SJSA1 (cell line): ENCODE data around the gene NEK5. TPM values are rescaled to one million over a fixed set of nuclear protein-coding genes. Genes with fewer than 3 reads are reported as not detected.
"Not testable (repeated sequence)": the region's sequence is repeated elsewhere in the genome, so short reads cannot be mapped to it uniquely, and the experiment has no call there.

ENCODE experiments used
- DNase-seq, 2 experiments: peaks; one replicate each; pipeline ENCODE4 v3.0.0-alpha.2; 2015 to 2020; ENCODE audit warnings: low spot score in 2 of 2, low read depth in 1 of 2
- H3K27ac ChIP-seq: fragments of 250-450 bp; sonication (Bioruptor Pico); 2 replicates; pipeline ENCODE4 v1.5.1; 2020; ENCODE audit warnings: mild to moderate bottlenecking, moderate library complexity
- H3K27me3 ChIP-seq: fragments of 250-450 bp; sonication (Bioruptor Pico); replicated peaks from 2 replicates; pipeline ENCODE4 v1.5.1; 2020; ENCODE audit warnings: mild to moderate bottlenecking, moderate library complexity
- H3K36me3 ChIP-seq: fragments of 250-450 bp; sonication (Bioruptor Pico); 2 replicates; pipeline ENCODE4 v1.5.1; 2020; ENCODE audit warnings: mild to moderate bottlenecking
- H3K4me1 ChIP-seq: fragments of 250-450 bp; sonication (Bioruptor Pico); replicated peaks from 2 replicates; pipeline ENCODE4 v1.6.1; 2021; ENCODE audit warnings: mild to moderate bottlenecking
- H3K4me3 ChIP-seq: fragments of 250-450 bp; sonication (Bioruptor Pico); 2 replicates; pipeline ENCODE4 v1.5.1; 2020; ENCODE audit warnings: mild to moderate bottlenecking
- H3K9me3 ChIP-seq: fragments of 250-450 bp; sonication (Bioruptor Pico); replicated peaks from 2 replicates; pipeline ENCODE4 v1.5.1; 2020; ENCODE audit warnings: mild to moderate bottlenecking
- total RNA-seq: library from RNA; depleted of rRNA; stranded (reverse); fragments of >200 nt; shearing (Covaris generic); gene quantifications from 2 replicates; pipeline ENCODE4 v1.2.3, GENCODE V29; 2014

The NEK5 gene
- total RNA-seq, 1 experiment from 2014 or later, result not detected

- H3K9me3 ChIP-seq, result no peaks in the 10 kb centered on the region
- no peak for DNase-seq
- no peak overlapping the region for H3K4me3 ChIP-seq
- peaks cover 3% of the 10 kb centered on the region; the same call in 1 of the 2 replicates for H3K27me3 ChIP-seq
- no peaks in the 10 kb centered on the region for H3K36me3 ChIP-seq
- H3K4me1 ChIP-seq, result no peaks in the 10 kb centered on the region
- no peak overlapping the region for H3K27ac ChIP-seq
Measured at GRCh38 chr13:52118595-52118994, 10.3 kb downstream of the NEK5 start.

GRCh38 chr13:52118095-52118494 lies 10.8 kb downstream of the NEK5 start:
- Histone ChIP-seq H3K27ac (no peak overlapping the region), H3K4me3 (no peak overlapping the region), H3K27me3 (no peaks in the 10 kb centered on the region; the same call in 1 of the 2 replicates), H3K36me3 (no peaks in the 10 kb centered on the region), H3K4me1 (no peaks in the 10 kb centered on the region), H3K9me3 (no peaks in the 10 kb centered on the region)
- no peak for DNase-seq

DNA sequence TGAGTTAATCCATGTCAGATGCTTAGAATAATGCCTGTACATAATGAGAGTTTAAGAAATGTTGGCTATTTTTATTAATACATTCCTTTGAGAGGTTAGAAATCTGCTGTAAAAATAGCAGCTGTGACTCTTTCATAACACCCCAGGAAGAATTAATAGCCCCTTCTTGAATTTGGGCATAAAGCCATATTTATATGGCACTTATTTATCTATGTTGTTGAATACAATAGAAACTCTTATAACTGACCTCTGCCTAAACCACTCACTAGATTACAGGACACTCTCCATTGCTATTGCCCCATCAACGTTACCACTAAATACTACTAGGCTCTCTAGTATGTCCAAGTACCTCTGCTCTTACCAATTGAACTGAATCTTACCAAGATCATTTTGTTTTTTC lies 16.3 kb downstream of the NEK5 start:
- Histone ChIP-seq H3K27me3 (no peaks in the 10 kb centered on the region; the same call in none of the 2 replicates), H3K4me3 (no peak overlapping the region), H3K9me3 (no peaks in the 10 kb centered on the region), H3K36me3 (no peaks in the 10 kb centered on the region), H3K27ac (no peak overlapping the region), H3K4me1 (no peaks in the 10 kb centered on the region)
- no peak for DNase-seq

- no peak overlapping the region for H3K4me3 ChIP-seq
- no peaks in the 10 kb centered on the region for H3K9me3 ChIP-seq
- H3K27ac ChIP-seq, result no peak overlapping the region
- H3K36me3 ChIP-seq, result no peaks in the 10 kb centered on the region
- H3K27me3 ChIP-seq, result no peaks in the 10 kb centered on the region; the same call in none of the 2 replicates
- no peak for DNase-seq
- H3K4me1 ChIP-seq, result no peaks in the 10 kb centered on the region
Measured at GRCh38 chr13:52109116-52109670, 19.7 kb downstream of the NEK5 start.

DNA sequence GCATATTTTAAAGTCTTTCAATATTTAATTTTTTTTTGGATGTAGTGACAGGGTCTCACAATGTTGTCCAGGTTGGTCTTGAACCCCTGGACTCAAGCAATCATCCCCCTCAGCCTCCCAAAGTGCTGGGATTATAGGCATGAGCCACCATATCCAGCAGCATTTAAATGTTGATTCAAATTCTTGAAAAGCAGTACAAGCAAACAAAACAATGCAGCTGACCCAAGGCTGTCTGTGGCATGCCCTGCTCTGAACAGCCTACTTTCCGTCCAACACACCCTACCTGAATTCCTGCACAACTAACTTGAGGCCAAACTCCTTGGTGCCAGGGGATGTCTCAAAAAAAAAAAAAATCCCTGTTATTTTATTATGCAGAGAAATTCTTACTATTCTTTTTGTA lies 23.0 kb downstream of the NEK5 start:
- Histone ChIP-seq H3K9me3 (no peaks in the 10 kb centered on the region), H3K27ac (no peak overlapping the region), H3K4me3 (no peak overlapping the region), H3K27me3 (no peaks in the 10 kb centered on the region; the same call in 1 of the 2 replicates), H3K4me1 (no peaks in the 10 kb centered on the region), H3K36me3 (no peaks in the 10 kb centered on the region)
- DNase-seq, result no peak

DNA sequence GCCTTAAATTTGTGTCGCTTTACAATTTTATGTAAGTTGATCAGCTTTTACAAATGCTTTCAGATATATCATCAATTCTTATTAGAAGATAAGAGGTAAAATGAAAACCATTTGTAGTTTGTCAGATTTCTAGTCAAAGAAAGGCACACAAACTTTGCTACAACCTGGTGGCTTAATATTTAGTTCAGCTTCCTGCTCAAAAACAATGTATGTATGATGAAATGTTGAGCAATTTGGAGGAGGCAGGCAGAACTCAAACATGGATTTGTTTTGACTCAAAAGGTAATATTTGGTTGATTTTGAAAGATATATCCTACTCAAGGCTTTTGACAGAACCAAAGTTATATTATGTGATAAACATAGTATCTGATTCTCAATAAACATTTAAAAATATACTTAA lies 24.2 kb downstream of the NEK5 start:
- DNase-seq, result no peak
- Histone ChIP-seq H3K4me1 (no peaks in the 10 kb centered on the region), H3K4me3 (no peak overlapping the region), H3K27me3 (no peaks in the 10 kb centered on the region), H3K36me3 (no peaks in the 10 kb centered on the region), H3K9me3 (no peaks in the 10 kb centered on the region), H3K27ac (no peak overlapping the region)

- Histone ChIP-seq H3K36me3 (no peaks in the 10 kb centered on the region), H3K9me3 (no peaks in the 10 kb centered on the region), H3K27ac (no peak overlapping the region), H3K27me3 (no peaks in the 10 kb centered on the region), H3K4me1 (no peaks in the 10 kb centered on the region), H3K4me3 (no peak overlapping the region)
- DNase-seq, result no peak
Measured at GRCh38 chr13:52103386-52103785, 25.5 kb downstream of the NEK5 start.

DNA sequence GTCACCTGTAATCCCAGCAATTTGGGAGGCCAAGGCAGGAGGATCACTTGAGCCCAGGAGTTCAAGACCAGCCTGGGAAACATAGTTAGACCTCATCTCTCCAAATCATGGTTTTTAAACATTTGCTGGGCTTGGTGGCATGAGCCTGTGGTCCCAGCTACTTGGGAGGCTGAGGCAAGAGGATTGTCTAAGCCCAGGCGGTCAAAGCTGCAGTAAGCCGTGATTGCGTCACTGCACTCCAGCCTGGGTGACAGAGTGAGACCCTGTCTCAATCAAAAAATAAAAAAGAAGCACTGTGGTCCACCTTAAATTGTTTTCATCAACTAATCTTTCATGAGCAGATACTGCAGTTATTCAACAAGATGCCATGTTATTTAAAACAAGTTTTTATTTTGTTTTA lies 26.4 kb downstream of the NEK5 start:
- not testable (repeated sequence) for H3K4me3 ChIP-seq, H3K36me3 ChIP-seq, H3K4me1 ChIP-seq, H3K27ac ChIP-seq, H3K27me3 ChIP-seq, DNase-seq, H3K9me3 ChIP-seq

GRCh38 chr13:52097197-52097596 lies 31.7 kb downstream of the NEK5 start:
- Histone ChIP-seq H3K4me3 (no peak overlapping the region), H3K9me3 (no peaks in the 10 kb centered on the region), H3K36me3 (no peaks in the 10 kb centered on the region), H3K4me1 (no peaks in the 10 kb centered on the region), H3K27me3 (no peaks in the 10 kb centered on the region; the same call in none of the 2 replicates), H3K27ac (no peak overlapping the region)
- DNase-seq, result no peak

- Histone ChIP-seq H3K4me1 (no peaks in the 10 kb centered on the region), H3K36me3 (no peaks in the 10 kb centered on the region), H3K27me3 (no peaks in the 10 kb centered on the region; the same call in none of the 2 replicates), H3K4me3 (no peak overlapping the region), H3K27ac (no peak overlapping the region), H3K9me3 (no peaks in the 10 kb centered on the region)
- no peak for DNase-seq
Measured at GRCh38 chr13:52096748-52097147, 32.1 kb downstream of the NEK5 start.

- no peak overlapping the region for H3K27ac ChIP-seq
Measured at GRCh38 chr13:52096062-52096461, 32.8 kb downstream of the NEK5 start.

GRCh38 chr13:52092087-52092486 lies 36.8 kb downstream of the NEK5 start:
- H3K36me3 ChIP-seq, result no peaks in the 10 kb centered on the region
- H3K27me3 ChIP-seq, result no peaks in the 10 kb centered on the region; the same call in 1 of the 2 replicates
- no peak for DNase-seq
- H3K27ac ChIP-seq, result no peak overlapping the region
- no peaks in the 10 kb centered on the region for H3K4me1 ChIP-seq
- no peaks in the 10 kb centered on the region for H3K9me3 ChIP-seq
- H3K4me3 ChIP-seq, result no peak overlapping the region

More at GRCh38 chr13:52096062-52096461, 32.8 kb downstream of the NEK5 start:
- H3K27me3 ChIP-seq, result no peaks in the 10 kb centered on the region; the same call in none of the 2 replicates
- no peaks in the 10 kb centered on the region for H3K36me3 ChIP-seq
- H3K4me3 ChIP-seq, result no peak overlapping the region
- no peaks in the 10 kb centered on the region for H3K9me3 ChIP-seq
- no peaks in the 10 kb centered on the region for H3K4me1 ChIP-seq
- no peak for DNase-seq

DNA sequence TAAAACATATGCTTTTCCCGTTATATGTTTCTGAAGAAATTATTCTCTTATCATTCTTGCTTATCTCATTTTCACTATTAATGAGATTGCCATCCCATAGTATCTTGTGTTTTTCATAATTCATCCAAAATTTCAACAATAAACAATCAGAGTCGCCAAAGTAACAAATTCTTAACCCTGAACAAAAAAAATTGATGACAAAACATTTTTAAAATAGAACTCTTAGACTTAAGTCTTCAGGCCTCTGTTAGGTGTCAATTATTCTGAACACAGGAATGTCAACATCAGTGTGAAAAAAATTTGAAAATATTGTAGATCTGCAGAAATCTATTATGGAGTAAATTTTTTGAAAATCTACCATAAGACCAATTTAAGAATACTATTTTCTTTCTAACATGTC lies 37.4 kb downstream of the NEK5 start:
- no peaks in the 10 kb centered on the region for H3K9me3 ChIP-seq
- DNase-seq, result no peak
- no peaks in the 10 kb centered on the region for H3K36me3 ChIP-seq
- no peak overlapping the region for H3K4me3 ChIP-seq
- H3K4me1 ChIP-seq, result no peaks in the 10 kb centered on the region
- H3K27ac ChIP-seq, result no peak overlapping the region
- no peaks in the 10 kb centered on the region; the same call in 1 of the 2 replicates for H3K27me3 ChIP-seq

DNA sequence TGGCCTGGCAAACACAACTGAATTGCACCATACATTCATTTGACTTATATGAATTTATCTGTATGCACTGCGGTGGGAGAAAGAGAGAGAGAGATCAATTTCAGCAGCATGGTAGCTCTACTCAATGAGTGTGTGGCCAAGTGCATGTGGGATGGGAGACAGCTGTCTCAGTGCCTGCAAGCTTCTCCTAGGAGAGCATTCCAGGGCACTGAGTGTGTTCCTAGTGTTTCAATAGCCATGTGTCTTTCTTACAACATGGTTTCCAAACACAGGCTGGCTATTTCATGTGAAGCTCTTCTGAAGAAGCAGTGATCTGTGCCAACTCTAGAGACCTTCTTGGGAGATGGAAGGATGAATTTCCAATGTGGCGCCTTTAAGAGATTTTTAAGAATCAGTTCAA lies 43.5 kb downstream of the NEK5 start:
- 0 out of 2 replicates have a peak, but pooled peaks cover 2% of the 10 kb centered on the region for H3K27me3 ChIP-seq
- H3K4me3 ChIP-seq, result no peak overlapping the region
- H3K9me3 ChIP-seq, result no peaks in the 10 kb centered on the region
- DNase-seq, result no peak
- H3K27ac ChIP-seq, result no peak overlapping the region
- H3K4me1 ChIP-seq, result no peaks in the 10 kb centered on the region
- H3K36me3 ChIP-seq, result no peaks in the 10 kb centered on the region

DNA sequence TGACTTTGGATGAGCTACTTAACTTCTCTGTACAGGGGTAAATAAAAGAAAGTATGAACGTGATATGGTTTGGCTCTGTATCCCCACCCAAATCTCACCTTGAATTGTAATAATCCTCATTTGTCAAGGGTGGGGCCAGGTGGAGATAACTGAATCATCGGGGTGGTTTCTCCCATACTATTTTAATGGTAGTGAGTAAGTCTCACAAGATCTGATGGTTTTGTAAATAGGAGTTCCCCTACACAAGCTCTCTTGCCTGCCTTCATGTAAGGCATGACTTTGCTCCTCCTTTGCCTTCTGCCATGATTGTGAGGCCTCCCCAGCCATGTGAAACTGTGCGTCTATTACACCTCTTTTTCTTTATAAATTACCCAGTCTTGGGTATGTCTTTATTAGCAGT lies 43.9 kb downstream of the NEK5 start:
- not testable (repeated sequence) for H3K27me3 ChIP-seq, DNase-seq, H3K4me3 ChIP-seq, H3K27ac ChIP-seq, H3K36me3 ChIP-seq, H3K9me3 ChIP-seq, H3K4me1 ChIP-seq
